Activated CD8-positive, alpha-beta memory T cell treated with anti-CD3 and anti-CD28 coated beads, Interleukin-2, amount 50 U/mL, for 24 hours (primary cell): ENCODE results near the gene DHRS2.
"Not testable (repeated sequence)": the region's sequence is repeated elsewhere in the genome, so short reads cannot be mapped to it uniquely, and the experiment has no call there.

ENCODE experiments used
- DNase-seq: peaks from one replicate; pipeline ENCODE4 v3.0.0-alpha.2; 2020; ENCODE audit errors: extremely low read depth

DHRS2 gene

DNA sequence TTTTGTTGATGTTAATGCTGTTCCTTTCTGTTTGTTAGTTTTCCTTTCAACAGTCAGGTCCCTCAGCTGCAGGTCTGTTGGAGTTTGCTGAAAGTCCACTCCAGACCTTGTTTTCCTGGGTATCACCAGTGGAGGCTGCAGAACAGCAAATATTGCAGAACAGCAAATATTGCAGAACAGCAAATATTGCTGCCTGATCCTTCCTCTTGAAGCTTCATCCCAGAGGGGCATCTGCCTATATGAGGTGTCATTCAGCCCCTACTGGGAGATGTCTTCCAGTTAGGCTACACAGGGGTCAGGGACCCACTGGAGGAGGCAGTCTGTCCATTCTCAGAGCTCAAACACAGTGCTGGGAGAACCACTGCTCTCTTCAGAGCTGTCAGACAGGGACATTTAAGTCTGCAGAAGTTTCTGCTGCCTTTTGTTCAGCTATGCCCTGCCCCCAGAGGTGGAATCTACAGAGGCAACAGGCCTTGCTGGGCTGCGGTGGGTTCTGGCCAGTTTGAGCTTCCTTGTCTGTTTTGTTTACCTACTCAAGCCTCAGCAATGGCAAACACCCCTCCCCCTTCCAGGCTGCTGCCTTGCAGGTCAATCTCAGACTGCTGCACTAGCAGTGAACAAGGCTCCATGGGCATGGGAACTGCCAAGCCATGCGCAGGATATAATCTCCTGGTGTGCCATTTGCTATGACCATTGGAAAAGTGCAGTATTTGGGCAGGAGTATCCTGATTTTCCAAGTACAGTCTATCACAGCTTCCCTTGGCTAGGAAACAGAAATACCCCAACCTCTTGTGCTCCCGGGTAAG lies 53.7 kb downstream of the DHRS2 start:
- DNase-seq: not testable (repeated sequence)

DNA sequence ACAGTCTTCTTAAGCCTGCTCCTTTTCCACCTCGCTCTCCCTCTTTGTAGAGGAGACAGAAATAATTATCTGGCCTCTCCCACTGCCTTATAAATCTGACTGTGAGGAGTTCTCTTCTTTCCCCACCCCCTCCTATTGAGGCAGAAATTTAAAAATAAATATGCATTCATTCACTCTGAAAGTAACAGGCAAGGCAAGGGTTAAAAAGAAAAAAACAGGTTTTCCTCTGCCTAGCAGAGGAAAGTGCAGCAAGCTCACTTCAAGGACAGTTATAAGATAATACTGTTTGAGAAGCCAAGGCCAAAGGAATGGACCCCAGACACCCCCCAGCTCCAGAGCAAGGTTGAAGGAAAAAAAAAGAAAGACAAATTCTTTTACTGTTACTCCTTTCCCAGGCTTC lies 56.3 kb downstream of the DHRS2 start:
- DNase-seq: no peak

DNA sequence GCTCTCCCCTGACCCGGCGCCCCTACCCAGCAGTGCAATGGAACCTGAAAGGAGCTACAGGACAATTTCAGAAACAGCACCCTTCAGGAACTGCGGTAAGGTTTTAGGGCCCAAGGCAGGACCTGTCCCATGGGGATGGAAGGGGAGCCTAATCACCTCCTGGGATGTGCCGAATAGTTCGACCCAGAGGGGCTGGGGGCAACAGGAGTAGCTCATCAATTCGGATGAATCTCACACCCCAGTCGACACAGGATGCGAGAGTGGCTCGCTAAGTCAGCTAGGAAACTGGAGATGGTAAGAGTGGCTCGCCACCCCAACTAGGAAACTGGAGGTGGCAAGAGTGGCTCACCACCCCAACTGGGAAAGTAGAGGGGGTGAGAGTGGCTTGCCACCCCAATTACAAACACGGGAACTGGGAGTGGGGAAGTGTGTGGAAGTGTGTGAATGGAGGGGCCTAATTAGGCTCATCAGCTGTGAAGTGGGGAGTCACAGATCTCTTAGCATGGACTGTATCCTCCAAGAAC lies 57.1 kb downstream of the DHRS2 start:
- no peak for DNase-seq

DNA sequence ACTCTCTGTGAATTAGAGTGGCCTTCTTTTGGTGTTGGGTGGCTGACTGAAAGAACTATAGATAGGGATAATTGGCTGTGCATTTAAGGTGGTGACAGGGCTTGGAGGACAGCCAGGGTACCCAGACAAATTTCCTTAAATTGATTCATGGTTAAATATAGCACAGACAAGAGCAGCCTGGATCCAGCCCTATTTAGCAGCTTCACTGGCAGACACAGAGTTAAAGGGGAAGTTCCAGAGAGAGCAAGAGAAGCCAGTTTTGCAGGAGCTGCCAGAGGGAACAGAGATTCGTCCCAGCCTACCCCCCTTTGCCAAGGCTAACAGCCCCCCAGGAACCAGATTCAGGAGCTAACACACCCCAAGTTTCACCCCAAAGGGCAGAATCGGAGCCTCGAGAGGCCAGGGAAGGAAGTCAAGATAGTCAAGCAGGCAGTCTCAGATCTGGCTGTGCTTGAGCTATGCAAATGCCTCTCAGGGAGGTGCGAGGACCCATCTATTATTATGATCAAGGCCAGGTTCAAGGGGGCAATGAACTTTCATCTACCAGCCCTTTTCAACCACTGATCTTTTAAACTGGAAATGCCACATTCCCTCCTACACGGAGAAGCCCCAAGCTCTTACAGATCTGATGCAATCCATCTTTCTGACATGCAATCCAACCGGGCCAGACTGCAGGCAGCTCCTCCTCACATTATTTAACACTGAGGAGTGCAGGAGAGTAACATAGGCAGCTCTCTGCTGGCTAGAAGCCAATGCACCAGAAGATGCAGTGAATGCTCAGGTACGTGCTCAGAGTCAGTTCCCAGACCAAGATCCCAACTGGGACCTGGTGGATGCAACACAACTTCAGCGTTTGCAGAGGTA lies 58.2 kb downstream of the DHRS2 start:
- no peak for DNase-seq
